NCI-H748 (cell line): ENCODE results near the gene CTNND2.
A peak's percentile ranks its signal among the peaks of the same experiment; 100 is the strongest.

Experiments used
- DNase-seq: peaks from one replicate; lab custom pipeline; 2025; ENCODE audit not compliant: unreplicated experiment; lab: John Stamatoyannopoulos, UW

The CTNND2 gene

DNA sequence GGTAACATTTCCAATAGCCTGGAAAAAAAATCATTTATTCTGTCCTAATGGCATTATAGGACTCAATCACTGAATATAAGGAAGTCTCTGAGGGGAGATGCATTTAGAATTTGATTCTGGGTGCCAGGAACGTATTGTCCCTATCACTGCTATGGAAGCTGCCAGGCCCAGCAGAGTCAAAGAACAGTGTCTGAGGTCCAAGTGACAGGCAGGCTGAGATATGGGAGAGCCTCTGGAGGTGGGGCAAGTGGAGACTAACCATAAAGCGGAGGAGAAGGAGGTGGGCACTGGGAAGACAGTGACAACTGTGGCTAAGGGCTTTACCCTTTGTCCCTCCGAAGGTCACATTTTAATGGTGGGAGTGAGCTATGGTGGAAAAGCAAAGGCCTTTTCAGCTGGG is 505.5 kb downstream of the CTNND2 start:
- DNase-seq, result no peak

- DNase-seq, result no peak
Observed at GRCh38 chr5:11397549-11397948, 506.7 kb downstream of the CTNND2 start.

- DNase-seq, result no peak
Observed at GRCh38 chr5:11396917-11397316, 507.3 kb downstream of the CTNND2 start.

DNA sequence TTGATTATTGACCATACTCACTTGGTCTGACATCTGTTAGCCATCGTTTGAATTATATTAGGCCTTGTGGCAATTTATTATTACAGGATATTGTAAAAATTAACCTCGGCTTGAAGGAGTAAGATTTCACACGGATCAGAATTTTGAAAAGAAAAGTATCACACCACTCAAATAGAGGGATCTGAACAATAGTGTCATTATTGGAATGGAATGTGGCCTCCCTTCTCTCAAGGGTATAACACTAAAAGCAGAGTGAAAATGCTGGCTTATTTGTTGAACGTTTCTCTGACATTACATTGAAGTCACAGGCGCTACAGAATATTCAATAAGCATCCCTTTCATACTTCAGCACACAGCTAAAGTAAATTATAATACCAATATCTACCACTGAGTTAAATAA is 509.3 kb downstream of the CTNND2 start:
- no peak for DNase-seq

DNA sequence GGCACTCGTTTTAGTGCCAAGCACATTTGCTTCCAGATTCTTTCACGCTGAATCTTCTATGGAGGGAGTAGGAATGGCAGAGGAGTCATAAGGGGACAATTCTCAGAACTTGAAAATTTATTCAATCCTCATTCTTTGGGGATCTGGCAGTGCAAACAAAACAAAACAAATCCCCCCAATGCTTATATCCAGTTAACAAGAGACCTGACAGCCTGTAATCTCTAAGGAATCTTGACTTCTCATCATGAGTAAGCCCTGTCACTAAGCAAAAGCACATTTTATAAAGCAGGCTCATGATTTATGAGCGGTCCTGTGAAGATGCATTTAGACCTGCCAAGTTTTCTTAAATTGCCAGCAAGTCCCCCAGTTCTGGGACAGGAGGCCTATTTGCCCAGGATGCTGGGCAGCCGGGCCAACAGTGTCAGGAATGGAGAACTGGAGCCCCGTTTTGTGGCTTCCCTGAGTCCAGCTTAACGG is 513.9 kb downstream of the CTNND2 start:
- no peak for DNase-seq

DNA sequence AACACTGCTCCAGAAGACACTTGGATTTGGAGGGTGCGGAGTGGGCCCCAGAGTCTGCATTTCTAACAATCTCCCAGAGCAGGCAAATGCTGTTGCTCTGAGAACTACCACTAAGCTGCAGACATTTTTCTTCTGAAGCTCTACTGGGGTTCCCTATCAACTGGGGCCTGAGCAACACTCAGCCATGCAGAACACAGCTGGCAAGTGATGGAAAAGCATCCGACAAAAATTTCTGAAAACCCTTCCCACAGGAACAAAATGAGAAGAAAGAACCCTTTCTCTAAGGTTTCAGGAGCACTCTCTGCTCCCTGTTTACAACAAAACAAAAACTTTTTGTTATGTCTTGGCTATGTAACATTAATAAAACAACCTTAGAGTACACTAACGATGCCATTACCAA is 516.9 kb downstream of the CTNND2 start:
- DNase-seq, result no peak

GRCh38 chr5:11386398-11386797 is 517.8 kb downstream of the CTNND2 start:
- DNase-seq, result no peak

GRCh38 chr5:11385901-11386293 is 518.3 kb downstream of the CTNND2 start:
- no peak for DNase-seq

- peak; percentile 68 for DNase-seq
Observed at GRCh38 chr5:11385251-11385900, 518.9 kb downstream of the CTNND2 start.

DNA sequence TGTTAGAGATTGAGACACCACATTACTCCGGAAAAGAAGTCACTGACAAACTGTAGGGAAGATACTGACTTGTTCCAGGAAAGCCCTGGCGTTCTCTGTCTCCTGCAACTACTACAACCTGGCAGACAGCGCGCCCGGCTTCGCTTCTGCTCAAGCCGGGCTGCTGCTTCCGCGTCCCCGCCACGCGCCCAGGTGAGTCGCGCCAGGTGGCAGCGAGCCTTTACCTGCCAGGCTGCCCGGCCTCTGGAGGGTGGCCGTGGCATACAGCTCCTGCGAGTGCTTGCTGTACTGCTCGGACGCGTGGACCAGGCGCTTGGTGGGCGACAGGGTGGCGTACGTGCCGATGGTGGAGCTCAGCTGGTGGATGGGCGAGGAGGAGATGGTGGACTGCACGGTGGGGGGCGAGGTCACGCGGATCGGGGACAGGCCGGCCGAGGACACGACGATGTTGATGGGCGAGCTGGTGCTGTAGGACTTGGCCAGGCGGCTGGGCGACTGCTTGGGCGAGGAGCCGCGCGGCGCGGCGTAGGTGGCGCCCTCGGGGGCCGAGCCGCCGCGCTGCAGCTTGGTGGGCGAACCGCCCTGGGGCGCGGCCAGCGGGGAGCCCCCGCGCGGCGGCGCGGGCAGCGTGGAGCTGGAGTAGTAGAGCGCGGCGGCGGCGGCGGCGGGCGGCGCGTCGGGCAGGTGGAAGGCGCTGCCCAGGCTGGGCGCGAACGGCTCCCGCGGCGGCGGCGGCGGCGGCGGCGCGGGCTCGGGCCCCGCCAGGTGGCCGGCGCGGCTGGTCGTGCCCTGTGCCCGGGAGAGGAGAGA is 519.6 kb downstream of the CTNND2 start:
- peak; percentile 81 for DNase-seq

- DNase-seq, result peak; percentile 26
Observed at GRCh38 chr5:11383506-11384095, 520.6 kb downstream of the CTNND2 start.

- no peak for DNase-seq
Observed at GRCh38 chr5:11378461-11378860, 525.8 kb downstream of the CTNND2 start.

DNA sequence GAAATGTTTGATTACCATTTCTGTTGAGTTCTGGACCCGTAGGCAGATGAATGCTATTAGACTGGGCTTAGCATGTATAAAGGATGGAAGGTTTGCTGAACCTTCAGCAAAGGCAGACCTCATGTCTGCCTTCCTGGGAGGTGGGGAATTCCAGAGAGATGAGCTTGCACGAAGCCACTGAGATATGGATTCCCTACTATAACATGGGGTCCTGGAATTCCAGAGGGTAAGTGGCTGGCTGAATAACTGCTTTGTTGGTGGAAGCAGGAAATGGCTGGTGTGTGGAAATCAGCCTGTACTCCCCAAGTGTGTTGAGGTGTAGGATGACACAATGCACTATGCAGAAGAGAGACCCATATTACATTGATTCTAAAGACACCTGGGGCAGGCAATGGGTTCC is 526.4 kb downstream of the CTNND2 start:
- no peak for DNase-seq

- no peak for DNase-seq
Observed at GRCh38 chr5:11372191-11372590, 532.1 kb downstream of the CTNND2 start.

GRCh38 chr5:11371021-11371420 is 533.2 kb downstream of the CTNND2 start:
- DNase-seq, result no peak

DNA sequence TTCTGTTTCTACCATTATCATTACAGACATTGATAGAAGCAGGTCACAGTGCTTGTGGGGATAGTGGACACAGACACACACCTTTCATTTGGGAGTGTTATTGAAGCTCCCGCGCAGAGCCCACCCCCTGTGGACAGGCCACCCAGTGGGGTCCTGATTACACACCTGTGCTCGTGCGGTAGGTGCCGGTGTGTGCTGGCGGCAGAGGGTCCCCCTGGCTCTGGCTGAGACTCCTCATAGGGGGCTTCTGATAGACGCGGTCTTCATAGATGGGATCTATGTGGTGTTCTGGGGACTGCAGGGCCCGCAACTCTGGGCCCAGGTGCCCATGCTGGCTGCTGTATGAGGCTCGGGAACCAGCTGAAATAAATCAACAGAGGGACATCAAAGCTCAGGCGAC is 539.7 kb downstream of the CTNND2 start:
- DNase-seq, result no peak

GRCh38 chr5:11363631-11364178 is 540.5 kb downstream of the CTNND2 start:
- DNase-seq, result no peak

DNA sequence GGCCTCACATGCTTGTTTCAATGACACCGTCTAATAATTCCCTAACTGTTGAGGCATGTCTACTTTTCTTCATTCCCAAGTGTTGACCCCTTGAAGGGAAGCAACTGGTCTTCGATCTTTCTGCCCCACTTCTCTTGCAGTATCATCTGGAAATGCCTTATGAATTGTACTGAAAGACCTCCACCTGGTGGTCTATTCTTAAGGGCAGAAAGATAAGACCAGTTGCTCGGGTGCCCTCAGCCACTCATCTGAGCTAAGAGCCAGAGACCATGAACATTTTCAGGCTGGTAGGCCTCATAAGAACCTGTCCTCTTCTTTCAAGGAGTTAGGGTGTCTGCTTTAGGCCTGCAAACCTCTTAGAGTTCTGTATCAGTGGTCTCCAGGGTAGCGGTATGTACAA is 542.5 kb downstream of the CTNND2 start:
- peak; percentile 40 for DNase-seq

GRCh38 chr5:11357928-11358327 is 546.3 kb downstream of the CTNND2 start:
- no peak for DNase-seq

DNA sequence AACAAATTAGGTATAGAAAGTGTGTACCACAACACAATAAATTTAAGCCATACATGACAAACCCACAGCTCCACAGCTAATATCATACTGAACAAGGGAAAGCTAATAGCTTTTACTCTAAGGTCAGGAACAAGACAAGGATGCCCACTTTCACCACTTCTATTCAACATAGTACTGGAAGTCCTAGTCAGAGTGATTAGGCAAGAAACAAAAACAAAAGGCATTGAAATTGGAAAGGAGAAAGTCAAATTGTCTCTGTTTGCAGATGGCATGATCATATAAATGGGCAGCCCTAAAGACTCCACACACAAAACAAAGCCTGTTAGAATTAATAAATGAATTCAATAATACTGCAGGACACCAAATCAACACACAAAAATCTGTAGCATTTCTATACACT is 548.8 kb downstream of the CTNND2 start:
- no peak for DNase-seq

- DNase-seq, result peak; percentile 33
Observed at GRCh38 chr5:11346336-11346735, 557.9 kb downstream of the CTNND2 start.
